Ishikawa (cell line): ENCODE measurements around the gene TOMM40L.

Experiments used
- CEBPB ChIP-seq: IDR thresholded peaks from 2 replicates; pipeline ENCODE4 v1.6.1; 2012
- CREB1 ChIP-seq: IDR thresholded peaks from 2 replicates; pipeline ENCODE4 v1.6.1; 2012; ENCODE audit warnings: low read depth
- FOXM1 ChIP-seq: IDR thresholded peaks from 2 replicates; pipeline ENCODE4 v1.6.1; 2012; ENCODE audit warnings: low read depth, borderline replicate concordance
- NFIC ChIP-seq: IDR thresholded peaks from 2 replicates; pipeline ENCODE4 v1.6.1; 2012

DNA sequence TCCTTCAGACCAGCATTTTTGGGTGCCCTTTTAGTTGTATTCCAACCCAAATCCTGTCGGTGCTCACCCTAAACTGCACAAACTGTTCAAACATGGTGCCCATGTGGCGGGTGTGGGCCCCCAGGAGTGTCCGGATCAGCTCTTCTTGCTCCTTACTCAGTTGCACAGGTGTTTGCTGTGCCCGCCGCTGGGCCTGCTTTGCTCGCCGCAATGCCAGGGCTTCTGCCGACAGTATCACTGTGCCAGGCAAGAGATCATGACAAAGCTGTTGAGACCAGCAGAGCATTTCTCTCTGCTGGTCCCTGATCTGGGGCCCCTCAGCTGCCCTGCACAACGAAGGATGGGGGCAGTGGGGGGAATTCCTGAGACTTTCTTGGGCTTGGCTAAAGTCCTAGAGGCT lies 7.2 kb downstream of the TOMM40L start:
- TF ChIP-seq CREB1 (no peak), CEBPB (no peak), FOXM1 (no peak), NFIC (no peak)
